HL-60 (cell line): ENCODE measurements around the gene SYNGAP1.

ENCODE experiments used
- DNase-seq, 2 experiments: peaks; one replicate each; pipeline ENCODE4 v3.0.0-alpha.2; 2010 to 2020; ENCODE audit warnings: low read depth in 1 of 2, low spot score in 1 of 2
- H3K27ac ChIP-seq: fragments of 250-450 bp; sonication (Bioruptor Pico); replicated peaks from 2 replicates; pipeline ENCODE4 v1.5.1; 2020; ENCODE audit warnings: mild to moderate bottlenecking, moderate library complexity
- H3K27me3 ChIP-seq: fragments of 250-450 bp; sonication (Bioruptor Pico); 2 replicates; pipeline ENCODE4 v1.5.1; 2021; ENCODE audit warnings: mild to moderate bottlenecking, moderate library complexity; ENCODE audit not compliant: insufficient read depth, poor library complexity, severe bottlenecking
- H3K4me3 ChIP-seq: replicated peaks from 2 replicates; pipeline ENCODE4 v1.5.1; 2011; ENCODE audit warnings: mild to moderate bottlenecking, control low read depth, low read length; ENCODE audit not compliant: insufficient read depth
- GABPA ChIP-seq: IDR thresholded peaks from 2 replicates; pipeline ENCODE4 v1.6.1; 2012; ENCODE audit warnings: low read depth
- POLR2AphosphoS5 ChIP-seq: IDR thresholded peaks from 2 replicates; pipeline ENCODE4 v1.6.1; 2012; ENCODE audit warnings: low read depth
- SPI1 ChIP-seq: IDR thresholded peaks from 2 replicates; pipeline ENCODE4 v1.6.1; 2012; ENCODE audit warnings: low read depth, mild to moderate bottlenecking, borderline replicate concordance
- TF ChIP-seq, protein P1 (sequence below): IDR thresholded peaks from 2 replicates; pipeline ENCODE4 v1.6.1; 2012; ENCODE audit warnings: low read depth; ENCODE audit not compliant: insufficient replicate concordance
- TF ChIP-seq, protein P2 (sequence below): IDR thresholded peaks from one replicate; pipeline ENCODE4 v1.5.1; 2011; ENCODE audit warnings: low read length, control low read depth, inconsistent platforms; ENCODE audit not compliant: insufficient read depth

The SYNGAP1 gene

DNA sequence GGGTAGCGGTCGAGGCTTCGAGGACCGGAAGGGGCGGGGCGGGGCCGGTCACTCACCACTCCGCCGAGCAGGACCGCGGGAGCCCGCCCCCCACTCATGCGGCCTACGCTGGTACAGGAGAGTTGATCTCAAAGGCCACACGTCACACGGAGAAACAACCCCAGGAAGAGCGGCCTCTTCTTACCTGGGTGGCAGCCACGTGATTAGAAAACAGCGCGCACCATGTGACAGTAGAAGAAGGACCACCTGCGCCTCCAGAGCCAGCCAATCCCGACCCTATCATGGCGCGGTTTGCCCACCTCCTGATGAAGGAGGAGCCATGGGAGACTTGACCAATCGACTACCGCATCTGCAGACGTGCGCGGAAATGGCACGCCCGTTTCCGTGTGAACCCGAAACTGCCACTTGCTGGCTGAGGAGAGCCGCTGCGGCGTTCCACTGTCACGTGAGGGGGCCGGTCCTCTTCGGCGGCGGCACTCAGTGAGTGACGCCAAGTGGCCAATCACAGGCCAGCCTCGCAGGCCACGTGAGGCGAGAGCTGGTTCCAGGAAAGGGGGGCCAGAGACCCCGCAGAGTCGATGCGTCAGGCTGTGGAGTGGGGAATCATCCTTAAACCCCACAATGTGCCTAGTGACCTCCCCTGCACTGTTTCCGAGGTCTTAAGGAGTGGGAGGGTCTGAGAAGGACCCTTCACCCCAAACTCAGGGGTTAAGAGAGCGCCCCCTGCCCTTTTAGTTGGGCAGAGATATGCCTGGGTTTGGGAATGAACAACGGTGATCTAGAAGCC, 1.8 kb upstream of the SYNGAP1 start, which contains the start of gene CUTA:
Gene CUTA, minus strand, starts transcription at position 205 of the 787 bp plus-strand sequence. Its CDS starts 107 bp downstream, at position 98.
- peak within 1 kb of the TSS; percentile 66 for H3K4me3 ChIP-seq
- H3K27me3 ChIP-seq, result no peaks in the 10 kb centered on the region
- peak; percentile 99 to 100 for DNase-seq
- H3K27ac ChIP-seq, result peak within 1 kb of the TSS; percentile 90
- TF ChIP-seq POLR2AphosphoS5, result peak; percentile 80
- TF ChIP-seq, protein P1, sequence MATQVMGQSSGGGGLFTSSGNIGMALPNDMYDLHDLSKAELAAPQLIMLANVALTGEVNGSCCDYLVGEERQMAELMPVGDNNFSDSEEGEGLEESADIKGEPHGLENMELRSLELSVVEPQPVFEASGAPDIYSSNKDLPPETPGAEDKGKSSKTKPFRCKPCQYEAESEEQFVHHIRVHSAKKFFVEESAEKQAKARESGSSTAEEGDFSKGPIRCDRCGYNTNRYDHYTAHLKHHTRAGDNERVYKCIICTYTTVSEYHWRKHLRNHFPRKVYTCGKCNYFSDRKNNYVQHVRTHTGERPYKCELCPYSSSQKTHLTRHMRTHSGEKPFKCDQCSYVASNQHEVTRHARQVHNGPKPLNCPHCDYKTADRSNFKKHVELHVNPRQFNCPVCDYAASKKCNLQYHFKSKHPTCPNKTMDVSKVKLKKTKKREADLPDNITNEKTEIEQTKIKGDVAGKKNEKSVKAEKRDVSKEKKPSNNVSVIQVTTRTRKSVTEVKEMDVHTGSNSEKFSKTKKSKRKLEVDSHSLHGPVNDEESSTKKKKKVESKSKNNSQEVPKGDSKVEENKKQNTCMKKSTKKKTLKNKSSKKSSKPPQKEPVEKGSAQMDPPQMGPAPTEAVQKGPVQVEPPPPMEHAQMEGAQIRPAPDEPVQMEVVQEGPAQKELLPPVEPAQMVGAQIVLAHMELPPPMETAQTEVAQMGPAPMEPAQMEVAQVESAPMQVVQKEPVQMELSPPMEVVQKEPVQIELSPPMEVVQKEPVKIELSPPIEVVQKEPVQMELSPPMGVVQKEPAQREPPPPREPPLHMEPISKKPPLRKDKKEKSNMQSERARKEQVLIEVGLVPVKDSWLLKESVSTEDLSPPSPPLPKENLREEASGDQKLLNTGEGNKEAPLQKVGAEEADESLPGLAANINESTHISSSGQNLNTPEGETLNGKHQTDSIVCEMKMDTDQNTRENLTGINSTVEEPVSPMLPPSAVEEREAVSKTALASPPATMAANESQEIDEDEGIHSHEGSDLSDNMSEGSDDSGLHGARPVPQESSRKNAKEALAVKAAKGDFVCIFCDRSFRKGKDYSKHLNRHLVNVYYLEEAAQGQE, result no peak
- peak; percentile 57; the same call in 1 of the 2 replicates for TF ChIP-seq GABPA
- no peak for TF ChIP-seq SPI1
- TF ChIP-seq, protein P2, sequence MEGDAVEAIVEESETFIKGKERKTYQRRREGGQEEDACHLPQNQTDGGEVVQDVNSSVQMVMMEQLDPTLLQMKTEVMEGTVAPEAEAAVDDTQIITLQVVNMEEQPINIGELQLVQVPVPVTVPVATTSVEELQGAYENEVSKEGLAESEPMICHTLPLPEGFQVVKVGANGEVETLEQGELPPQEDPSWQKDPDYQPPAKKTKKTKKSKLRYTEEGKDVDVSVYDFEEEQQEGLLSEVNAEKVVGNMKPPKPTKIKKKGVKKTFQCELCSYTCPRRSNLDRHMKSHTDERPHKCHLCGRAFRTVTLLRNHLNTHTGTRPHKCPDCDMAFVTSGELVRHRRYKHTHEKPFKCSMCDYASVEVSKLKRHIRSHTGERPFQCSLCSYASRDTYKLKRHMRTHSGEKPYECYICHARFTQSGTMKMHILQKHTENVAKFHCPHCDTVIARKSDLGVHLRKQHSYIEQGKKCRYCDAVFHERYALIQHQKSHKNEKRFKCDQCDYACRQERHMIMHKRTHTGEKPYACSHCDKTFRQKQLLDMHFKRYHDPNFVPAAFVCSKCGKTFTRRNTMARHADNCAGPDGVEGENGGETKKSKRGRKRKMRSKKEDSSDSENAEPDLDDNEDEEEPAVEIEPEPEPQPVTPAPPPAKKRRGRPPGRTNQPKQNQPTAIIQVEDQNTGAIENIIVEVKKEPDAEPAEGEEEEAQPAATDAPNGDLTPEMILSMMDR, result no peak

DNA sequence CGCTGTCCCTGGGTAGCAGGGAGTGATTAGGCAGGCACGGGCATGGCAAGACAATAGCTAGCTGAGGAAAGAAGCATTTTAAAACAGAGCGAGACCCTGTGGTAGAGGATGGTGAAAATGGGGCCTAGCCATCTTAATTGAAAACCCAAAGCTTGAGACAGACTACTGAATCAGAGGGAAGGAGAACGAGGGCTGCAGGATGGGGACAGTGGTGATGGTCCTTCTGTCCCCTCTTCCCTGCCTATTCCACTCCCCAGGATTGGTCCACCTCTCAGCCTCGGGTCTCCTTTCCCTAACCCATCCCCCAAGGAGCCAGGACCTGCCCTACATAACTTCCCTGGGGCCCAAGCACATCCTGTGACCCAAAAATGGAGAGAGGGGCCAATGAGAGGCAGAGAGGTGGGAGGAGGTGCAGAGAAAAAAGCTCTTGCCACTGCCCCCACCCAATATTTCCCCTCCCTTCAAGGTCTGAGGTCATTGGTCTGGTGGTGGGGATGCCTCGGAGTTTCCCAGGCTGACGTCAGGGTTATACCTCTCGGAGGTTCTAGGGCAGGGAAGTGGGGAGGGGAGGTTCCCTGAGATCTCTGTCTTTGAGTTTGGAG, 1.1 kb upstream of the SYNGAP1 start:
- H3K27ac ChIP-seq, result peak overlapping the region; percentile 90
- TF ChIP-seq GABPA, result no peak
- TF ChIP-seq POLR2AphosphoS5, result no peak
- TF ChIP-seq, protein P2, result no peak
- TF ChIP-seq, protein P1, result no peak
- no peak for TF ChIP-seq SPI1
- peak overlapping the region; percentile 31; the same call in 1 of the 2 replicates for H3K4me3 ChIP-seq
- H3K27me3 ChIP-seq, result no peaks in the 10 kb centered on the region
- no peak for DNase-seq

DNA sequence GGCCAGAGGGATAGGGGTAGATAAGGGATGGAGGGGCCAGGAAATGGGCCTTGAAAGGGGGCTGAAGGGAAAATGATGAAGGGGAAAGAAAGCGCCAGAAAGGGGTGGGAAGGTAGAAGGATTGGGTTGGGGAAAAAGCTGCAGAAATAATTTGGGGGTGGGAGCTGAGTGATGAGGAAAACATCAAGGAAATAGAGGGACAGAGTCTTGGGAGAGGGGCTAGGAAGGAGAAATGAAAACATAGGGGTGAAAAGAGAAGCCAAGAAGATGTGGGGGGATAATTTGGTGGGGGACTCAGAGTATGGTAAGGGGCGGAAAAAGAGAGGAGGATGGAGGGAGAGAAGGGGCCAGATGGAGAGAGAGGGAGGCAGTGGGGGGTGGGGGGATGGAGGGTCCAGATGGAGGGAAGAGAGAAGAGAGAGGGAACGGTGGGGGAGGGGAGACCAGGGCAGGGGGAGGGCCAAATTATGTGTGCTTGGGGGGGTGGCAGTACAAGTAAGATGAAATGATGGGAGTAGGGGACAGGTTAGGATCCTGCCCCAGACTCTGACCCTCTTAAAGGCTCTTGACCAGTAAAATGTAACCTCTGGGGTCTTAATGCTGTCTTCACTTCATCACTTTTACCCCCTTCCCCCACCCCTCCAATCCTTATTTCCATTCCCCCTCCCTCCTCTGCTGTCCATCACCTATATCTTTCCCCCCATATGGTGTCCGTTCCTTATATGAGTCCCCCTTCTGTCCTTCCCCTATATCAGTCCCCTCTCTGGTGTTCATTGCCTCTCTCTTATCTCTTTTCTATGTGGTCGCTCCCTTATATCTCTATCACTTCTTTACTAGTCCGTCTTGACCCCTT, 852 bp downstream of the SYNGAP1 start:
- TF ChIP-seq POLR2AphosphoS5 (no peak), SPI1 (no peak), GABPA (peak; percentile 42; the same call in 1 of the 2 replicates)
- TF ChIP-seq, protein P1, result no peak
- TF ChIP-seq, protein P2, result no peak
- H3K27me3 ChIP-seq, result no peaks in the 10 kb centered on the region
- no peak overlapping the region for H3K4me3 ChIP-seq
- H3K27ac ChIP-seq, result no peak overlapping the region
- no peak for DNase-seq
